Transverse colon (tissue), 3 donors: ENCODE results near the gene TBCA.

ENCODE experiments used
- CTCF ChIP-seq, 5 experiments: fragments of 200-600 bp in 3 of 5; fragments of 450-650 bp in 2 of 5; sonication (generic) in 3 of 5; IDR thresholded peaks; 1 replicate in 2 of 5; 2 replicates in 3 of 5; pipeline ENCODE4 v1.5.1; 2016 to 2017; ENCODE audit warnings: antibody characterized with exemption in 5 of 5, inconsistent platforms in 3 of 5, mild to moderate bottlenecking in 2 of 5, moderate library complexity in 1 of 5
- EP300 ChIP-seq: sonication (generic); formaldehyde crosslinking; IDR thresholded peaks from one replicate; pipeline ENCODE4 v1.6.1; 2017; ENCODE audit warnings: antibody characterized with exemption, low read depth
- POLR2A ChIP-seq: fragments of 450-650 bp; IDR thresholded peaks from one replicate; pipeline ENCODE4 v1.6.1; 2016; ENCODE audit warnings: antibody characterized with exemption, mild to moderate bottlenecking, moderate library complexity

- no peak for TF ChIP-seq CTCF (IDR thresholded peaks at IDR 0.05)
- no peak for TF ChIP-seq POLR2A
- no peak for TF ChIP-seq EP300
Observed at GRCh38 chr5:77650686-77651085, 125.5 kb downstream of the TBCA start.
